ENCODE measurements around the gene NEAT1. TPM values are rescaled to one million over a fixed set of nuclear protein-coding genes. Genes with fewer than 3 reads are reported as not detected.

NEAT1 gene
- total and polyA plus RNA-seq, 9 of the 15 experiments (the other 6 are each of a cell fraction or from before 2014, with no cell fraction given) = 20.1 to 389 (median 62.8) TPM

- TF ChIP-seq, protein P1, sequence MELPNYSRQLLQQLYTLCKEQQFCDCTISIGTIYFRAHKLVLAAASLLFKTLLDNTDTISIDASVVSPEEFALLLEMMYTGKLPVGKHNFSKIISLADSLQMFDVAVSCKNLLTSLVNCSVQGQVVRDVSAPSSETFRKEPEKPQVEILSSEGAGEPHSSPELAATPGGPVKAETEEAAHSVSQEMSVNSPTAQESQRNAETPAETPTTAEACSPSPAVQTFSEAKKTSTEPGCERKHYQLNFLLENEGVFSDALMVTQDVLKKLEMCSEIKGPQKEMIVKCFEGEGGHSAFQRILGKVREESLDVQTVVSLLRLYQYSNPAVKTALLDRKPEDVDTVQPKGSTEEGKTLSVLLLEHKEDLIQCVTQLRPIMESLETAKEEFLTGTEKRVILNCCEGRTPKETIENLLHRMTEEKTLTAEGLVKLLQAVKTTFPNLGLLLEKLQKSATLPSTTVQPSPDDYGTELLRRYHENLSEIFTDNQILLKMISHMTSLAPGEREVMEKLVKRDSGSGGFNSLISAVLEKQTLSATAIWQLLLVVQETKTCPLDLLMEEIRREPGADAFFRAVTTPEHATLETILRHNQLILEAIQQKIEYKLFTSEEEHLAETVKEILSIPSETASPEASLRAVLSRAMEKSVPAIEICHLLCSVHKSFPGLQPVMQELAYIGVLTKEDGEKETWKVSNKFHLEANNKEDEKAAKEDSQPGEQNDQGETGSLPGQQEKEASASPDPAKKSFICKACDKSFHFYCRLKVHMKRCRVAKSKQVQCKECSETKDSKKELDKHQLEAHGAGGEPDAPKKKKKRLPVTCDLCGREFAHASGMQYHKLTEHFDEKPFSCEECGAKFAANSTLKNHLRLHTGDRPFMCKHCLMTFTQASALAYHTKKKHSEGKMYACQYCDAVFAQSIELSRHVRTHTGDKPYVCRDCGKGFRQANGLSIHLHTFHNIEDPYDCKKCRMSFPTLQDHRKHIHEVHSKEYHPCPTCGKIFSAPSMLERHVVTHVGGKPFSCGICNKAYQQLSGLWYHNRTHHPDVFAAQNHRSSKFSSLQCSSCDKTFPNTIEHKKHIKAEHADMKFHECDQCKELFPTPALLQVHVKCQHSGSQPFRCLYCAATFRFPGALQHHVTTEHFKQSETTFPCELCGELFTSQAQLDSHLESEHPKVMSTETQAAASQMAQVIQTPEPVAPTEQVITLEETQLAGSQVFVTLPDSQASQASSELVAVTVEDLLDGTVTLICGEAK (IDR thresholded peaks at IDR 0.05) = peak; percentile 51
- TF ChIP-seq, protein P1 (CRISPR knock-in tag; IDR thresholded peaks at IDR 0.05) = no peak
- TF ChIP-seq TCF7 (IDR thresholded peaks at IDR 0.05; ENCODE audit: borderline replicate concordance) (no peak), NFE2L1 (tag; IDR thresholded peaks at IDR 0.05; ENCODE audit: borderline replicate concordance, low read depth) (no peak), TEAD1 (CRISPR knock-in tag; IDR thresholded peaks at IDR 0.05) (0 out of 4 replicates have a peak, but pooled peaks of 1 of the 2 experiments have one; percentile 9), KAT2B (IDR thresholded peaks at IDR 0.05; ENCODE audit: low read depth, low read length) (no peak), ARNT (IDR thresholded peaks at IDR 0.05) (0 out of 4 replicates have a peak, but pooled peaks of 1 of the 2 experiments have one; percentile 7), CC2D1A (IDR thresholded peaks at IDR 0.05) (no peak), ZC3H4 (CRISPR knock-in tag; IDR thresholded peaks at IDR 0.05; ENCODE audit: borderline replicate concordance) (0 out of 2 replicates have a peak, but pooled peaks have one; percentile 39), TAF1 (IDR thresholded peaks at IDR 0.05; ENCODE audit: control insufficient read depth, extremely low read depth, insufficient read depth, low read length, severe bottlenecking) (no peak), ASH1L (IDR thresholded peaks at IDR 0.05; ENCODE audit: borderline replicate concordance, low read depth, partially characterized antibody) (no peak), ARHGAP35 (IDR thresholded peaks at IDR 0.05; ENCODE audit: partially characterized antibody) (peak; percentile 51), CSDE1 (IDR thresholded peaks at IDR 0.05) (no peak), PHB2 (IDR thresholded peaks at IDR 0.05; ENCODE audit: low read depth) (0 out of 2 replicates have a peak, but pooled peaks have one; percentile 14), BDP1 (IDR thresholded peaks at IDR 0.05; ENCODE audit: insufficient read depth, insufficient read length) (no peak)
- TF ChIP-seq, protein P2, sequence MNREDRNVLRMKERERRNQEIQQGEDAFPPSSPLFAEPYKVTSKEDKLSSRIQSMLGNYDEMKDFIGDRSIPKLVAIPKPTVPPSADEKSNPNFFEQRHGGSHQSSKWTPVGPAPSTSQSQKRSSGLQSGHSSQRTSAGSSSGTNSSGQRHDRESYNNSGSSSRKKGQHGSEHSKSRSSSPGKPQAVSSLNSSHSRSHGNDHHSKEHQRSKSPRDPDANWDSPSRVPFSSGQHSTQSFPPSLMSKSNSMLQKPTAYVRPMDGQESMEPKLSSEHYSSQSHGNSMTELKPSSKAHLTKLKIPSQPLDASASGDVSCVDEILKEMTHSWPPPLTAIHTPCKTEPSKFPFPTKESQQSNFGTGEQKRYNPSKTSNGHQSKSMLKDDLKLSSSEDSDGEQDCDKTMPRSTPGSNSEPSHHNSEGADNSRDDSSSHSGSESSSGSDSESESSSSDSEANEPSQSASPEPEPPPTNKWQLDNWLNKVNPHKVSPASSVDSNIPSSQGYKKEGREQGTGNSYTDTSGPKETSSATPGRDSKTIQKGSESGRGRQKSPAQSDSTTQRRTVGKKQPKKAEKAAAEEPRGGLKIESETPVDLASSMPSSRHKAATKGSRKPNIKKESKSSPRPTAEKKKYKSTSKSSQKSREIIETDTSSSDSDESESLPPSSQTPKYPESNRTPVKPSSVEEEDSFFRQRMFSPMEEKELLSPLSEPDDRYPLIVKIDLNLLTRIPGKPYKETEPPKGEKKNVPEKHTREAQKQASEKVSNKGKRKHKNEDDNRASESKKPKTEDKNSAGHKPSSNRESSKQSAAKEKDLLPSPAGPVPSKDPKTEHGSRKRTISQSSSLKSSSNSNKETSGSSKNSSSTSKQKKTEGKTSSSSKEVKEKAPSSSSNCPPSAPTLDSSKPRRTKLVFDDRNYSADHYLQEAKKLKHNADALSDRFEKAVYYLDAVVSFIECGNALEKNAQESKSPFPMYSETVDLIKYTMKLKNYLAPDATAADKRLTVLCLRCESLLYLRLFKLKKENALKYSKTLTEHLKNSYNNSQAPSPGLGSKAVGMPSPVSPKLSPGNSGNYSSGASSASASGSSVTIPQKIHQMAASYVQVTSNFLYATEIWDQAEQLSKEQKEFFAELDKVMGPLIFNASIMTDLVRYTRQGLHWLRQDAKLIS (CRISPR knock-in tag; IDR thresholded peaks at IDR 0.05) = no peak
Measured at GRCh38 chr11:65382804-65383368, 39.7 kb upstream of the NEAT1 start (continued).

All from K562 (cell line).